Measurements from ENCODE around the gene CEMP1. TPM values are rescaled to one million over a fixed set of nuclear protein-coding genes. Genes with fewer than 3 reads are reported as not detected.

The CEMP1 gene
- total RNA-seq, 1 experiment from 2014 or later: not detected

GRCh38 chr16:2486645-2487516 is 44.3 kb downstream of the CEMP1 start:
- Histone ChIP-seq H4K20me1 (ENCODE audit: control insufficient read depth, insufficient read depth, insufficient read length) (peaks cover 2% of the 10 kb centered on the region), H3K23me2 (ENCODE audit: insufficient read length, low read depth, low read length, poor library complexity, severe bottlenecking) (no peaks in the 10 kb centered on the region), H3K27ac (ENCODE audit: insufficient read length, low read depth, low read length) (no peak overlapping the region), H3K27me3 (ENCODE audit: insufficient read depth, low read length) (no peaks in the 10 kb centered on the region), H4K91ac (ENCODE audit: insufficient read length, low read depth, low read length) (no peak overlapping the region), H3K9ac (ENCODE audit: extremely low read depth, insufficient read length, low read length) (no peak overlapping the region), H2BK20ac (ENCODE audit: low read depth, low read length, poor library complexity, severe bottlenecking) (no peak overlapping the region), H3K79me1 (ENCODE audit: insufficient read depth, low read depth, low read length, poor library complexity, severe bottlenecking) (no peaks in the 10 kb centered on the region), H3K14ac (ENCODE audit: insufficient read depth, low read length) (no peak overlapping the region), H3K79me2 (ENCODE audit: insufficient read depth, low read length) (no peaks in the 10 kb centered on the region; the same call in 1 of the 2 replicates), H4K5ac (ENCODE audit: insufficient read length, low read depth, low read length) (no peak overlapping the region), H2BK12ac (ENCODE audit: insufficient read length, low read depth, low read length) (no peak overlapping the region), H3K18ac (ENCODE audit: insufficient read length, low read depth, low read length) (no peak overlapping the region), H3K4ac (ENCODE audit: low read depth, low read length) (no peak overlapping the region), H3K23ac (ENCODE audit: insufficient read length, low read depth, low read length) (no peak overlapping the region), H2BK120ac (ENCODE audit: low read depth, low read length, poor library complexity, severe bottlenecking) (no peak overlapping the region), H2AFZ (ENCODE audit: low read length) (no peak overlapping the region), H3K4me1 (ENCODE audit: insufficient read depth, low read length) (no peaks in the 10 kb centered on the region), H2BK5ac (ENCODE audit: insufficient read length, low read length) (no peak overlapping the region), H3T11ph (ENCODE audit: low read length) (no peak overlapping the region), H3K56ac (ENCODE audit: insufficient read length, low read depth, low read length) (no peak overlapping the region), H2BK15ac (ENCODE audit: low read depth, low read length) (no peak overlapping the region), H2AK5ac (ENCODE audit: insufficient read length, low read length) (no peak overlapping the region), H4K8ac (replicated peaks; ENCODE audit: insufficient read length, low read depth, low read length) (no peak overlapping the region), H3K4me2 (ENCODE audit: insufficient read depth, insufficient read length, low read length) (no peak overlapping the region), H3K9me3 (ENCODE audit: control insufficient read depth, low read depth, low read length) (no peaks in the 10 kb centered on the region)
- Mint-ChIP-seq H3K36me3 (ENCODE audit: insufficient read depth in 1 of 3, low read depth in 3 of 3) (no peaks in the 10 kb centered on the region), H3K9me3 (no peaks in the 10 kb centered on the region), H3K27ac (peak overlapping the region; percentile 64 to 80 (median 71); a peak in 6 of 7 replicates), H3K4me3 (no peak overlapping the region), H3K4me1 (peaks cover 11 to 15% of the 10 kb centered on the region in 2 experiments), H3K27me3 (ENCODE audit: low read depth) (no peaks in the 10 kb centered on the region)
- no peak for TF ChIP-seq CTCF (conservative IDR thresholded peaks at IDR 0.05)
- no peak for DNase-seq
- no CpG with 5 or more reads among the region's 29 CpGs for WGBS (ENCODE audit: extremely low coverage, insufficient read length, low lambda C conversion rate)
